ENCODE results near the gene RREB1. TPM values are rescaled to one million over a fixed set of nuclear protein-coding genes. Genes with fewer than 3 reads are reported as not detected.

Gene RREB1
- total RNA-seq, 3 donors from 2014 or later: 18.5 to 20.7 (median 19.2) TPM

DNA sequence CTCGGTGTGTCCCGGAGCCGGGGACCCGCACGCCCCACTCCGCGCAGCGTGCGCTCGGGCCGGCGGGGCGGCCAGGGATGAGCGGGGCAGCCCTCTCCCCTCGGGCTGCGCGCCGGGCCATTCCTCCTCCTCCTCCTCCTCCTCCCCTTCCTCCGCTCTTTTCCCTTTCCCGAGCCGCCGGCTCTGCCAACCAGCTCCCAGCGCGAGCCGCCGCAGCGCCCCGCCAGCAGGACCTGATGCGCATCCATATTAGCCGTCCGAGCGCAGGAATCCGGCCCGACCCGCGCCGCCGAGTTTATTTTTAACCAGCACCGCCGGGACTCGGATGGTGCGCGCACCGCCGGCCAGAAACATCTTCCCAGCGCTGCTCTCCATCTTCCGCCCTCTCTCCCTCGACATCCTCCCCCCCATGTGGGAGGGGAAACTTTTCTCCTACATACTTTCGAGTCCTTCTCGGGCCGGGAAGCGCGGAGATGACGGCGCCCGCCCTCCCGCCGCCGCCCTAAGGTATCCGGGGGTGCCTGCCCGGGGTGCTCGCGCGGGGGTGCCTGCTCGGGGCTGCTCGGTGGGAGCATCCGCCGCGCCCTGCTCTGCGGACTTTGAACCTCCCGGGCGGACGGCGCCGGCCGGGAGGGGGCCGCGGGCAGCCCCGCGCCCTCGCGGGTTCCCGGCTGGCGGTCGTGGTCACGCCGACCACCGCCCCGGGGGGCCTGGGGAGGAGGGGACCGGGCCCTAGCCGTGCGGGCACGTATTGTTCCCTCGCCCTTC, 619 bp downstream of the RREB1 start:
- Mint-ChIP-seq H3K36me3 (ENCODE audit: insufficient read depth) (no peaks in the 10 kb centered on the region), H3K4me1 (ENCODE audit: low read depth) (peaks cover 41% of the 10 kb centered on the region), H3K27me3 (ENCODE audit: low read depth) (no peaks in the 10 kb centered on the region), H3K4me3 (peak overlapping the region; percentile 94), H3K9me3 (no peaks in the 10 kb centered on the region)
- peak; percentile 13 to 18 for ATAC-seq
- peak; percentile 31 for DNase-seq

DNA sequence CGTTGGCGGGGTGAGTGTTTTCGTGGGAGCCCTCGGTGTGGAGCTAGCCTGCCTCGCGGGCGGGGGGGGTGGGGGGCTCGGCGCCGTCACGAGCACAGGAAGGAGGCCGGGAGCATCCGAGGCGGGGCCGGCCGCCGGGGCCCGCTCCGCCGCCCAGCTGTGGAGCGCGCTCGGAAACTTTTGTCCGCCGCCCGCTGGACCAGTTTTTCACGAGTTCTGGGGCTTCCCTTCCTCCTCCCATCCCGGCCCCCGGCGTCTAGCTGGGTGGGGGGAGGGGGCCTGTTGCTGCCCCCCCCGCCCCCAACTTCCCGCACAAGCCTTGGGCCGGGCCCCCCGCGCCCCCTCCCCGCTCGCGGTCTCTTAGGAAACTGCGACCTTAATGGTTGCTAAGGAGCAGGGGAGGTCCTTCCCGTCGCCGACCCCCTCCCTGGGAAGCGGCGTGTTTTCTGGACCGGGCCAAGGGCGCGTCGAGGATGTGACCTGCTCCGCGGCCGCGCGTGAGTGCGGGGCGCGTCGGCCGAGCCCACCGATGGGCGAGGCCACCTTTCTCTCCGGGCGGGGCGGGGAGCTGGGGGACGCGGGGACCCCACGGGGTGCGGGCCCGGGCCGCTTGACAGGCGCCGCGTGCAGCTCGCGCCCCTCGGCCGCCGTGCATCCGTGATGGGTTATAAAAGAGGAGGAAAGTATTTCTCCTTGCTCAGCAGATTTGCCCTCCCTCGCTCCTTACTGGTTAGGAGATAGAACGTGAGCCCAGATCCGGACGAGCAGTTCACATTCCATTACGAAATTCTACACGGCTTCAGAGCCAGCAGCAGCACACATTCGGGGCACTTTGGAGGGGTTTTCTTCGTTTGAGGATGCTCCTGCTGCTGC, 1.4 kb downstream of the RREB1 start:
- ATAC-seq: peak; percentile 5 to 11
- no peaks in the 10 kb centered on the region for H3K36me3 Mint-ChIP-seq (ENCODE audit: insufficient read depth)
- peaks cover 49% of the 10 kb centered on the region for H3K4me1 Mint-ChIP-seq (ENCODE audit: low read depth)
- no peaks in the 10 kb centered on the region for H3K9me3 Mint-ChIP-seq
- H3K4me3 Mint-ChIP-seq: peak overlapping the region; percentile 86
- H3K27me3 Mint-ChIP-seq (ENCODE audit: low read depth): no peaks in the 10 kb centered on the region
- peak; percentile 17 for DNase-seq

DNA sequence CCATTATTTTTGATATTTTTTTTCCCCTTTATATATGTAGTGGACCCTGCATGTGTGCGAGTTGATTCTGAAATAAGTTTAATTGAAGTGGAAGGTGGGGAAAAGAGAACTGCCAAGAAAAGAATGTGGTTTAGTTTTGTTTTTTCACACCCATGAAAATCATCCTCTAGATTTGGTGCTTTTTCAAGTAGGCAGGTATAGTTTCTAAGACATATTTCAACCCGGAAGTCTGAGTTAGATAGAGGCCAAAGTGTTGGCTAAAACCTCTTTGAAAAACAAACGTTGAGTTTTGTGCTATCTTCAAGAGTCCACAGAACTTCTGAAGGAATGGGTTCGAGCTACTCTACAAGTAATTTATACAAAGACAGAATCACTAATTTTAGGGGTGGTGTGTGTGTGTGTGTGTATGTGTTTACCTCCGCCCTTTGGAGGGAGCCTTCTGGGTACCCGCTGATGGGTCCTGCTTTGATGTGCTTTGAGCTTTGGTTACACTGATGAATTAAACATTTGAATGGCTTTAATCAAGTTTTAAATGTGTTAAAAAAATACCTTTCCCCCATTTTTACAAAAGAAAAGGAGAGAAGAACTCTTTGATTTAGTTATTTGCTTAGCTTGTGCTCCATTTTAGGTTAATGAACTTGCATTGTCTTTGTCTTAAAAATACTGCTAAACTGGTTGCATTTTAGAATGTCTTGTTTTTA, 2.5 kb downstream of the RREB1 start:
- Mint-ChIP-seq H3K9me3 (no peaks in the 10 kb centered on the region), H3K27me3 (ENCODE audit: low read depth) (no peaks in the 10 kb centered on the region), H3K4me1 (ENCODE audit: low read depth) (peaks cover 58% of the 10 kb centered on the region), H3K4me3 (peak overlapping the region; percentile 86), H3K36me3 (ENCODE audit: insufficient read depth) (no peaks in the 10 kb centered on the region)
- no peak for DNase-seq
- no peak for ATAC-seq

DNA sequence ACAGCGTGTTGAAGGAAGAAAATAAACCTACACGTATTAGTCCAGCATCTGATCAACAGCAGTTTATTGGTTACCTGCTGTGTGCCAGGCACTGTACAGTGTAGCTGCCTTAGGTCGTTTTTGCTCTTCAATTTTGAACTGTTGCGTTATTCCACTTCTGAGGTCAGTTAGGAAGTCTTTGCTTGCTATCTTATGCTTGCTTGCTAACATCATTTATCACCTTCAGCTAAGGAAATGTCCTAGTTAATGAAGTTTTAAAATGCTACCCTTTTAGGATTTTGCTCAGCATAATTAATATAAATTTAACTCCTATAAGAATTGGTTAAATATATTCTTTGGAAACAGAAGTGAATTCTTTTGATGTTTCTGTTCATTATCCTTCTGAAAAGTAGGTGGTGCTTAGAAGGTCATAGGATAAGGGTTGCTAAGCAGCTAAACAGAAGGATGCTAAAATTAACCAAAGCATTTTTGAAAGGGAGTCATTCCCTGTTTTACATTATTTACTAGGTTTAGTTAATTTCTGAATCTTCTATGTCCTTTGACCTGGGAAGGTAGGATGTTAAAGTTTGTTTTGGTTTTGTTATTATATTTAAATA, 3.4 kb downstream of the RREB1 start:
- ATAC-seq: no peak
- no peaks in the 10 kb centered on the region for H3K36me3 Mint-ChIP-seq (ENCODE audit: insufficient read depth)
- H3K9me3 Mint-ChIP-seq: no peaks in the 10 kb centered on the region
- DNase-seq: no peak
- H3K27me3 Mint-ChIP-seq (ENCODE audit: low read depth): no peaks in the 10 kb centered on the region
- H3K4me1 Mint-ChIP-seq (ENCODE audit: low read depth): peaks cover 68% of the 10 kb centered on the region
- no peak overlapping the region for H3K4me3 Mint-ChIP-seq

DNA sequence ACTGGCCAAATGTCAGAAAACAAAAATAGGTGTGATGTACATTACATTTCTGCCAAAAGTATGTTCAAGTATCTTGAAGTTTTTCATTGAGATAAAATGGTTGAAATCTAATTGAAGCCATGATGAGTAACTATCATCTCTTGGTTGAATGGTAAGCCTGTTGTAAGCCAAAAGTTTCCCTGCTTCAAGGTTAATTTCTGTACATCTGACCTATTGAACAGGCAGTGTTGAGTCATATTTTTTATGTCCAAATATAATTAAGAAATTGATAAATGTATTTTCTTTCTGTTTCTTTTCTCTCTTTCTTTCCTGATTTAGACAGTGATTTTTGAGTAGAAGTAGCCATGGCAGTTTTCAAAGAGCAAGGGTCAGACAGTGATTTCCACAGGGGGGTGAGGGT, 4.4 kb downstream of the RREB1 start:
- Mint-ChIP-seq H3K9me3 (no peaks in the 10 kb centered on the region), H3K36me3 (ENCODE audit: insufficient read depth) (no peaks in the 10 kb centered on the region), H3K4me3 (peak overlapping the region; percentile 73), H3K27me3 (ENCODE audit: low read depth) (no peaks in the 10 kb centered on the region), H3K4me1 (ENCODE audit: low read depth) (peaks cover 72% of the 10 kb centered on the region)
- DNase-seq: no peak
- ATAC-seq: no peak

DNA sequence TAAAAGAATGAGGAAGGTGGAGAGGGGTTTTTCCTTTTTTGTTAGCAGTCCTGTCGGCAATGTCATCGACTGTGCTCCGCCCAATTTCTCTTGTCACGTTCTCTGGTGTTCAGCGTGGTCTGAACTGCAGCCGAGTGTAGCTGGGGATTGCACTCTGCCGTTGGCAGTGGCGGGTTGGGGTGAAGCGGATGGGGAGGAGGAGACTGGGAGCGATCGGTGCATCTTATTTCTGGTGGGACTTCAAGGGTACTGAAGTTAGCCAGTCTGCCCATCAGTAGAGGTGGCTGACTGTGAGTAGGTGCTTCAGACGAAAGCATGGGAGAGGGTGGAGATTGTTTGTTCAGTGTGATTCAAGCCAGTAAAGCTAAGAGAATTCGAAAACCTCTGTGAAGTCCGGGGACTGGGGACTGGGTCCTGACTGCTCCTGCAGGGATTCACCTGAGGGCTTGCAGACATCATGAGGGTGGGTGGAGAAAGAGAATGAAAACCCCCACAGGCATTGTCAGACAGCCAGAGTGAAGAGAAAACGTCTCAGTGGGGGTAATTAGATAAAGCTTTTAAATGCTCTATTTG, 5.1 kb downstream of the RREB1 start:
- Mint-ChIP-seq H3K27me3 (ENCODE audit: low read depth) (no peaks in the 10 kb centered on the region), H3K36me3 (ENCODE audit: insufficient read depth) (no peaks in the 10 kb centered on the region), H3K4me3 (peak overlapping the region; percentile 73), H3K9me3 (no peaks in the 10 kb centered on the region), H3K4me1 (ENCODE audit: low read depth) (peaks cover 72% of the 10 kb centered on the region)
- peak; percentile 32 to 41 for ATAC-seq
- peak; percentile 30 for DNase-seq

DNA sequence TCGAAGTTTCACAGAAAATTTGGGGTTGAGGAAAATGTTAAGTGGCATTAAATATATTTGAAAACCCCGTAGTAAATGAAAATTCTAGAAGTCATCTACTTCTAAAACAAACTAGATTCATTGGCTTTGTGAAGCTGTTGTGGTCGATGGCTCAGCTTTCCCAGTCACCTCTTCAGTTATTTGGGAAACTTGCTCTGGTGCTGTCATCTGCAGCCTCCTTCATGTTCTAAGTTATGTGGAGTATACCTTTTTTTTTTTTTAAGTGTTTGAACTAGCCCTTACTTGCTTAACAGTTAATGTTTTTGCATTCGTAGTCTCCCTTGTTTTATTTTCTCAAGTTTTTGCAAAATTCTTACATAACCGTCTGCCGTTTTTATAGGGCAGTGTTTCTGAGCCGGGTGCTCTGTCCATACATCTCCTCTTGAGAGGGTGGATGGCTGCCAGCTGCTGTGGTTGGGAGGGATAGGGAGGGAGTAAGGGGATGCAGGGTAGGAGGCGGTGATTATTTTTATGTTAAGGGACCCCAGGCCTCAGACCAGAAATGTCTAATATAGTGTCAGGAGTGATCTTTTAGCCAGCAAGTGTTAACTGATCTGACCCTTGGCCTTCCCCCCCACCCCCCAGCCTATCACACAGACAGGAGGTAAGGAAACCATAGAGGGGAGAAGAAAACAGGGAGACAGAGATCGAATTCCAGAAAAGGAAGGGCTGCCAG, 7.1 kb downstream of the RREB1 start:
- no peak for DNase-seq
- Mint-ChIP-seq H3K4me3 (no peak overlapping the region), H3K9me3 (no peaks in the 10 kb centered on the region), H3K4me1 (ENCODE audit: low read depth) (peaks cover 76% of the 10 kb centered on the region), H3K27me3 (ENCODE audit: low read depth) (no peaks in the 10 kb centered on the region), H3K36me3 (ENCODE audit: insufficient read depth) (peaks cover 5% of the 10 kb centered on the region)
- no peak for ATAC-seq

DNA sequence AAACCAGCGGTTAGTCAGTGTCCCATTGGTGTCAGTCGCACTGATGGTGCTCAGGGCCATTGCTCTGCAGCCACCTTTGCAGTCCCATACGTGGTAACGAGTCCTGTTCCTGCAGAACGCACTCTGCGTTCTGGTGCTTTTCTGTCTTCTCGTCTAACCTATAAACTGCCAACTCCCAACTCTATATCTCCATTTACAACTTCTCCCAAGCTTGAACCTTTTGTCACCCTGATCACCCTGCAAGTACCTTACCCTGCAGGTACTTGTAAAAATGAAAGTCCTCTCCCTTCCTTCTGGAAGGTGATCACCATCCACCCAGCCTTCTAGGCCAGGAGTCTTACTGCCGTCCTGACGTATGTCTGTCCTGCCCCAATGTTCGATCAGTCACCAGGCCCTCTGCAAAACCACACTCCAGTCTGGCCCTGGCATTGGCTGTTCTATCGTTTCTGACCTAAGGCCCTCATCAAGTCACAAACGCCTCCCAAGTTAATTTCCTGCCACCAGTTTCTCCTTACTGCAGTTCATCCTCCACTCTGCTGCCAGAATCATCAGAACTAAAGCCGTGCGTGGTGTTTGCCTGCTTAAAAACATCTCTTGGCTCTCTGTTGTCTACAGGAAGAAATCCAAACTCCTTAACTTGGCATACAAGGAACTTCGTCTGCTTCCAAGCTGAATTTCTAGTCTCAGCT, 7.9 kb downstream of the RREB1 start:
- Mint-ChIP-seq H3K9me3 (no peaks in the 10 kb centered on the region), H3K27me3 (ENCODE audit: low read depth) (no peaks in the 10 kb centered on the region), H3K4me1 (ENCODE audit: low read depth) (peaks cover 68% of the 10 kb centered on the region), H3K4me3 (no peak overlapping the region), H3K36me3 (ENCODE audit: insufficient read depth) (peaks cover 5% of the 10 kb centered on the region)
- ATAC-seq: no peak
- no peak for DNase-seq

DNA sequence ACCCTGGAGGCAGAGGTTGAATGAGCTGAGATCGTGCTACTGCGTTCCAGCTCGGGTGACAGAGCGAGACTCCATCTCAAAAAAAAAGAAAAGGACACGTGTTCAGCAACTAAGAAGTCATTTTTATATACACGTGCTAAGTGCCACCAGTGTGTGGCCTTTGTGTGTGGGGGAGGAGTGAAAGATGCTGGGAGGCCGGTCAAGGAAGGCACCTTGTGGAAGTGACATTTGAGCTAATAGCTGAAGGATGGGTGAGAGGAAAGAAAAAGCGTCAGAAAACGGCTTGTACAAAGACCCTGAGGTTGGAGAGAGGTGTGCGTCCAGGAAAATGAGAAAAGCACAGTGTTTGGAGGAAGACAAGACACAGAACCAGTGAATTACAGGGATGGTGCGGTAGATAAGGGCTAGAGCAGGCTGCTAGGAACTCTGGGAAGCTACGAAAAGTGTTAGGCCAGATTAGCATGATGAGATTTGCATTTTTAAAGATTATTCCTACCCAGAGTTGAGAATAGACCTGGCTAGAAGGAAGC, 11.6 kb downstream of the RREB1 start:
- H3K9me3 Mint-ChIP-seq: no peaks in the 10 kb centered on the region
- ATAC-seq (no peak), DNase-seq (no peak)
- H3K4me1 Mint-ChIP-seq (ENCODE audit: low read depth): peaks cover 49% of the 10 kb centered on the region
- peaks cover 10% of the 10 kb centered on the region for H3K36me3 Mint-ChIP-seq (ENCODE audit: insufficient read depth)
- H3K4me3 Mint-ChIP-seq: no peak overlapping the region
- no peaks in the 10 kb centered on the region for H3K27me3 Mint-ChIP-seq (ENCODE audit: low read depth)

DNA sequence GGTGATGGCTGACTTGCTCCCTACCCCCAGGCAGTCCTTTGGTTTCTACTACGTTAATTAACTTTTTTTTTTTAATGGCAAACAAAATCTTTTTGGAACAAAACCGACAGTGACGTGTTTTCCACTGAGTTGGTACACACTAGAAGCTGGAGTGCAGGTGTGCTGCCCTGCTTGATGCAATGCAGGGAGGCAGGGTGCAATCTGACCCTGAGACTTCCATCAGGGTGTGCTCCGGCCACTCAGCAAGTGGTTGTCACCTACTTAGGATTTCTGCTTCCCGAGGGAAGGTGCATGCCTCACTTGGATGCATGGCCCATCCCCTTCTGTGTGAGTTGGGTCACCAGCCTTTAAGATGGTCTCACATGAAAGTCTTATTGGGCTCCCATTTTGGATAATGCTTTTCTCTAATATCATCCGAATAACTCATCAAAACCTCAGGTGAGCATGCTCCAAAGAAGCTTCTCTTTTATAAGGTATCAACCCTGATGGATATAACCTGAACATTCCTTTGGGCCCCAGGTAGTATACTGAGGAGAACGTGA, 14.0 kb downstream of the RREB1 start:
- no peak for ATAC-seq
- H3K27me3 Mint-ChIP-seq (ENCODE audit: low read depth): no peaks in the 10 kb centered on the region
- peaks cover 40% of the 10 kb centered on the region for H3K4me1 Mint-ChIP-seq (ENCODE audit: low read depth)
- H3K36me3 Mint-ChIP-seq (ENCODE audit: insufficient read depth): peaks cover 15% of the 10 kb centered on the region
- H3K9me3 Mint-ChIP-seq: no peaks in the 10 kb centered on the region
- H3K4me3 Mint-ChIP-seq: no peak overlapping the region
- no peak for DNase-seq

DNA sequence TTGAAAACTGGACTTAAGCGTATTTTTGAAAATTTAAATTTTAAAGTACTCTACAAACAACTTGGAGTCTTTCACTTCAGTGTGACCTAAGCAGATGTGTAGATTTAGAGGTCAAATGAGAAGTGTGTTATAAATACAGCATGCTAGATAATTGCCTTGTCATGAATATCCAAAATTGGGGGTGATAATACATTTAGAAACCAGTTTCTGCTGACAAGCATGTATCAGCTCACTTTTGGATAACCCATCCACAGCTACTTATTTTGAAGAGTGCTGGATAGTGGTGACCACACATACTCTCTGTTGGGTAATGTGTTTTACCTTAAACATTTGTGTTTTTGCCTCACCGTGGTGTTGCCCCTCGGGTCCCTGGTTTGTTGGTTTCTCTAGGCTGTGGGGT, 14.9 kb downstream of the RREB1 start:
- peaks cover 18% of the 10 kb centered on the region for H3K36me3 Mint-ChIP-seq (ENCODE audit: insufficient read depth)
- H3K4me3 Mint-ChIP-seq: no peak overlapping the region
- H3K27me3 Mint-ChIP-seq (ENCODE audit: low read depth): no peaks in the 10 kb centered on the region
- H3K9me3 Mint-ChIP-seq: no peaks in the 10 kb centered on the region
- DNase-seq (no peak), ATAC-seq (no peak)
- H3K4me1 Mint-ChIP-seq (ENCODE audit: low read depth): peaks cover 45% of the 10 kb centered on the region

DNA sequence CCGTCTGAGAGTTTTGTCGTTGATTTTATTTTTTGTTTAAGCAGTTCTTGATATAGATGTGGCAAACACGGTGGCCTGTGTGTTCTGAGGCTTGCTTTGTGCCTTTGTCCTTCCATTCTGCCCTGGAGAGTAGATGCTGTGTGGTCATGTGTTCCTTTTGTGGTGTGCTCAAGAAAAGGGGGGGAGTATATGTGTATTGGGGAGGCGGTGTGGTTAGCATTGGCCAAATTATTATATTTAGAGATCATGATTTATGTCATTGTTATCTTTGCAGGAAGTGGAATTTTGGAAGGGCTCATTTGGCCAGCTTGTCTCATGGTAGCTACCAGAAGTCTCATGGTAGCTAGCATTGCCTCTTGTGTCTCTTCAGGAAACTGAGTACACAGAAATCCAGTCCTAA, 16.4 kb downstream of the RREB1 start:
- no peaks in the 10 kb centered on the region for H3K27me3 Mint-ChIP-seq (ENCODE audit: low read depth)
- peaks cover 23% of the 10 kb centered on the region for H3K36me3 Mint-ChIP-seq (ENCODE audit: insufficient read depth)
- no peak for ATAC-seq
- H3K4me1 Mint-ChIP-seq (ENCODE audit: low read depth): peaks cover 57% of the 10 kb centered on the region
- H3K4me3 Mint-ChIP-seq: no peak overlapping the region
- no peaks in the 10 kb centered on the region for H3K9me3 Mint-ChIP-seq
- no peak for DNase-seq
